Mesothelial cell of epicardium (in vitro differentiated cells): ENCODE measurements around the gene ELAVL2. TPM values are rescaled to one million over a fixed set of nuclear protein-coding genes. Genes with fewer than 3 reads are reported as not detected.

ENCODE experiments used
- DNase-seq, 2 experiments: peaks; one replicate each; pipeline ENCODE4 v3.0.0; 2021; ENCODE audit warnings: low spot score in 2 of 2; ENCODE audit not compliant: unreplicated experiment in 2 of 2
- H3K27ac Mint-ChIP-seq: 2 replicates; pipeline ENCODE4 v1.8.0; 2021; ENCODE audit warnings: mixed read lengths
- H3K27me3 Mint-ChIP-seq: 2 replicates; pipeline ENCODE4 v1.8.0; 2021; ENCODE audit warnings: low read depth, mixed read lengths
- H3K36me3 Mint-ChIP-seq: 2 replicates; pipeline ENCODE4 v1.8.0; 2021; ENCODE audit warnings: mixed read lengths
- H3K4me1 Mint-ChIP-seq: 2 replicates; pipeline ENCODE4 v1.8.0; 2021; ENCODE audit warnings: mixed read lengths
- H3K4me3 Mint-ChIP-seq: 2 replicates; pipeline ENCODE4 v1.8.0; 2021; ENCODE audit warnings: mild to moderate bottlenecking, moderate library complexity, mixed read lengths
- H3K9me3 Mint-ChIP-seq: 2 replicates; pipeline ENCODE4 v1.8.0; 2021; ENCODE audit warnings: mixed read lengths
- CTCF ChIP-seq: fragments of 200-600 bp; sonication (generic); IDR thresholded peaks from one replicate; pipeline ENCODE4 v1.5.0; 2021; ENCODE audit warnings: antibody characterized with exemption; ENCODE audit not compliant: unreplicated experiment
- total RNA-seq: library from RNA; stranded (reverse); gene quantifications from 3 replicates; pipeline ENCODE4 v1.2.1, GENCODE V29; 2021

Gene ELAVL2
- total RNA-seq: 1.1 to 1.4 TPM (median 1.4 TPM) in 3 replicates

- DNase-seq: peak; percentile 94 to 97
- H3K9me3 Mint-ChIP-seq: no peaks in the 10 kb centered on the region
- H3K27me3 Mint-ChIP-seq: peaks cover 28% of the 10 kb centered on the region
- H3K4me1 Mint-ChIP-seq: peaks cover 12% of the 10 kb centered on the region
- no peak within 1 kb of the TSS for H3K4me3 Mint-ChIP-seq
- H3K36me3 Mint-ChIP-seq: no peaks in the 10 kb centered on the region
- no peak for TF ChIP-seq CTCF
- no peak within 1 kb of the TSS for H3K27ac Mint-ChIP-seq
These were observed at the start of gene ELAVL2 for GRCh38 chr9:23826120-23826629. TSS of gene ELAVL2 (minus strand) at chr9:23826240. CDS start at chr9:23762234, 64,006 bp downstream.

GRCh38 chr9:23858234-23858633, 32.2 kb upstream of the ELAVL2 start:
- Mint-ChIP-seq H3K4me3 (no peak overlapping the region), H3K27ac (no peak overlapping the region), H3K27me3 (peaks cover 22% of the 10 kb centered on the region), H3K9me3 (peaks cover 18% of the 10 kb centered on the region), H3K4me1 (no peaks in the 10 kb centered on the region), H3K36me3 (no peaks in the 10 kb centered on the region)
- TF ChIP-seq CTCF: no peak
- no peak for DNase-seq

DNA sequence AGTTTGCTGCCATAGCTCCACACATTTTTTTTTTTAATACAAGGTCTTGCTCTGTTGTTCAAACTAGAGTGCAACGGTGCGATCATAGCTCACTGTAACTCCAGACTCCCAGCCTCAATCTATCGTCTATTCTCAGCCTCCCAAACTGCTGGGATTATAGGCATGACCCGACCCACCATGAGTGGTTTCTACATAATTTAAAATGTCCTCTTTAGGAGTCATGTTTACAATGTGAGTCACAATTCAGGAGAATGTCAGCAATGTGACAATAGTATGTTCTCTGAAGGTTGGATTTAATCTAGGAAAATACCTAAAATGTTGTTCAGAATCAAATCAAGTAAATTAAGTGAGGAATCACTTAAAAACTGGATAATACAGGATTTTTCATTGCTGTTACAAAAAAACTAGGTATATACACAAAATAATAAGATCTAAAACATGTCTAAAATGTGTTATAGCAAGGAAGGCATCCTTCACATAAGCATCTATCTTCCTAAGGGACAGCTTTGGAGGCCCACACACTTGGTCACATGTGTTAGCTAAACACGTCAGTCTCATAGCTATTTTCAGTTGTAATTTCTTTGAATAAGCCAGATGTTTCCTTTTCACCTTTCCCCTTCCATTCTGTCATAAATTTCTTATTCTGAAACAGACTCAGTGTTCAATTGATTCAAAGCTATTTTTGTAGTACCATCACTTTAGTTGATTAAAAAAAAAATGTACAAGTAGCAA, 30.0 kb upstream of the ELAVL2 start:
- H3K36me3 Mint-ChIP-seq: no peaks in the 10 kb centered on the region
- H3K4me1 Mint-ChIP-seq: peaks cover 4% of the 10 kb centered on the region
- no peak for TF ChIP-seq CTCF
- H3K9me3 Mint-ChIP-seq: peaks cover under 1% of the 10 kb centered on the region
- no peak overlapping the region for H3K4me3 Mint-ChIP-seq
- no peak for DNase-seq
- no peak overlapping the region for H3K27ac Mint-ChIP-seq
- H3K27me3 Mint-ChIP-seq: peaks cover 28% of the 10 kb centered on the region

DNA sequence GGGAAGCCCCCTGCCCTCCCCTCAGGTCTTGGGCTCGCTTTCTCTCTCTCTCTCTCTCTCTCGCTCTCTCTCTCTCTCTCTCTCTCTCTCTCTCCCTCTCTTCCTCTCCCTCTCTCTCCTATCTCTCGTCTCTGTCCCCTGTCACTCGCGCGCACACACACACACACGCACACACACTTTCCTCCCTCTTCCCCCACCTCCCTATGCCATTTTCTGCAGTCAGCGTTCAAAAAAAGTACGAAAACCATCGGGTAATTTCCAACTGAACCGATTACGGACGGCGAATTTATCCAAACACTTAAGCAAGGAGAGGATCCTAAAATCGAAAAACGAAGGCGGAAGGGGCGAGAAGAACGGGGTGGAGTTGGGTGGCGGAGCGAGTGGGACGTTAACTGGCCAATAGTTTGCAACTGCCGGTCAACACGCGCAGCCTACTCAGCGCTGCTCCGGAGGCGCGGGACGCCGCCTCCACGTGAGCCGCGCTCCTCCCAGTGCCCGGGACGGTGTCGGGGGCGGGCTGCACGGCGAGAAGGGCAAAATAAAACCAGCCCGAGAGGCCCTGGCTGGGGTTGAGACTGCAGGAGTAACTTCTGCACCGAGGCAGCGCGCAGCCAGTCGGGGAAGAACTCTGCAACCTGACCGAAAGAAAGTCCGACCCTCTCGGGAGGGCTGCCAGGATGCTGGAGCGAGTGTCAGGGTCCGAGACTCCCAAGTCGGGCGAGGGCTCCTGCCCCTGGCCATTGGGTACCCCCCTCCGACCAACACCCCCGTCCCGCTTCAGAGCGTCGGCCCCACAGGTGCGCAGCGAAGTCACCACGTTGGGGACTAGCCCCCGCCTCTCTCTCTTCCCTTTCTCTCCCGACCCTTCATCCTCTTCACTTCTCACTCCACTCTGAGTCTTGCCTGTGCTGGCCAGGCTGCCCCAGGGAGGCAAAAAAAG, 24.9 kb upstream of the ELAVL2 start:
- TF ChIP-seq CTCF: no peak
- Mint-ChIP-seq H3K9me3 (no peaks in the 10 kb centered on the region), H3K27ac (no peak overlapping the region), H3K4me1 (peaks cover 18% of the 10 kb centered on the region), H3K36me3 (no peaks in the 10 kb centered on the region), H3K4me3 (peak overlapping the region; percentile 73), H3K27me3 (peaks cover 58% of the 10 kb centered on the region)
- DNase-seq: peak in 1 of 2 experiments; percentile 61

- Mint-ChIP-seq H3K27me3 (peaks cover 57% of the 10 kb centered on the region), H3K36me3 (no peaks in the 10 kb centered on the region), H3K4me3 (peak overlapping the region; percentile 73), H3K27ac (no peak overlapping the region), H3K9me3 (no peaks in the 10 kb centered on the region), H3K4me1 (peaks cover 18% of the 10 kb centered on the region)
- no peak for TF ChIP-seq CTCF
- DNase-seq: no peak
These were observed 24.2 kb upstream of the ELAVL2 start for GRCh38 chr9:23850242-23850689.
